HepG2 (cell line): ENCODE data around the gene CCDC57. TPM values are rescaled to one million over a fixed set of nuclear protein-coding genes. Genes with fewer than 3 reads are reported as not detected.

Source experiments
- ATAD3A ChIP-seq: sonication (generic); formaldehyde crosslinking; IDR thresholded peaks from 2 replicates; pipeline ENCODE4 v1.4.0; 2020; ENCODE audit warnings: missing genetic modification reagents
- MAFG ChIP-seq: sonication (generic); formaldehyde crosslinking; IDR thresholded peaks from 2 replicates; pipeline ENCODE4 v1.5.1; 2020; ENCODE audit warnings: mild to moderate bottlenecking, missing genetic modification reagents
- MXD3 ChIP-seq: IDR thresholded peaks from 2 replicates; pipeline ENCODE4 v1.6.1; 2016; ENCODE audit warnings: mild to moderate bottlenecking, missing biosample characterization, missing genetic modification reagents
- NFATC3 ChIP-seq: sonication (generic); formaldehyde crosslinking; IDR thresholded peaks from 2 replicates; pipeline ENCODE4 v1.5.1; 2020; ENCODE audit warnings: mild to moderate bottlenecking, missing genetic modification reagents
- NR1H2 ChIP-seq: sonication (generic); formaldehyde crosslinking; IDR thresholded peaks from 2 replicates; pipeline ENCODE4 v1.8.1; 2022; ENCODE audit warnings: low read depth, missing genetic modification reagents, borderline replicate concordance
- RFX5 ChIP-seq: IDR thresholded peaks from 2 replicates; pipeline ENCODE4 v1.6.1; 2011; ENCODE audit warnings: low read depth, low read length, improper control_type of control experiment
- SATB2 ChIP-seq: sonication (generic); formaldehyde crosslinking; IDR thresholded peaks from 2 replicates; pipeline ENCODE4 v1.5.0; 2020; ENCODE audit warnings: missing genetic modification reagents
- SETDB1 ChIP-seq: sonication (generic); formaldehyde crosslinking; IDR thresholded peaks from 2 replicates; pipeline ENCODE4 v1.5.1; 2020; ENCODE audit warnings: missing genetic modification reagents, mild to moderate bottlenecking, borderline replicate concordance
- THAP11 ChIP-seq: IDR thresholded peaks from 2 replicates; pipeline ENCODE4 v1.6.1; 2016; ENCODE audit warnings: missing biosample characterization, missing genetic modification reagents
- THRA ChIP-seq: sonication (generic); formaldehyde crosslinking; IDR thresholded peaks from 2 replicates; pipeline ENCODE4 v1.4.0; 2020; ENCODE audit warnings: missing genetic modification reagents, borderline replicate concordance
- TP53 ChIP-seq: sonication (generic); formaldehyde crosslinking; conservative IDR thresholded peaks from 2 replicates; pipeline ENCODE4 v1.4.0; 2020; ENCODE audit warnings: missing genetic modification reagents
- ZEB1 ChIP-seq: IDR thresholded peaks from 2 replicates; pipeline ENCODE4 v1.6.1; 2012; ENCODE audit warnings: mild to moderate bottlenecking, low read depth, inconsistent platforms; ENCODE audit not compliant: insufficient replicate concordance
- ZFP36L1 ChIP-seq: sonication (generic); formaldehyde crosslinking; IDR thresholded peaks from 2 replicates; pipeline ENCODE4 v1.8.0; 2022; ENCODE audit warnings: mild to moderate bottlenecking, missing genetic modification reagents, moderate library complexity
- ZNF205 ChIP-seq: IDR thresholded peaks from 2 replicates; pipeline ENCODE4 v1.6.1; 2018; ENCODE audit warnings: missing biosample characterization, missing genetic modification reagents
- ZNF430 ChIP-seq: sonication (generic); formaldehyde crosslinking; IDR thresholded peaks from 2 replicates; pipeline ENCODE4 v1.9.0; 2021; ENCODE audit warnings: mild to moderate bottlenecking, missing genetic modification reagents
- ZNF563 ChIP-seq: sonication (generic); formaldehyde crosslinking; IDR thresholded peaks from 2 replicates; pipeline ENCODE4 v1.8.0; 2022; ENCODE audit warnings: mild to moderate bottlenecking, moderate library complexity, missing genetic modification reagents
- polyA plus RNA-seq, 8 experiments: library from polyadenylated mRNA; depleted of rRNA in 3 of 8; stranded (reverse) in 7 of 8; unstranded in 1 of 8; fragments of >200 nt; fragmentation: Illumina TruSeq in 4 of 8; extraction: Trizol in 4 of 8; gene quantifications; 2 replicates each; pipeline versions ENCODE4 v1.2.1 to v1.2.3, GENCODE V29; 2011 to 2016; ENCODE audit warnings: low read depth in 4 of 8, missing spikeins in 1 of 8, mixed read lengths in 1 of 8; ENCODE audit not compliant: insufficient read depth in 1 of 8
- total RNA-seq, 5 experiments: library from RNA; depleted of rRNA; stranded (reverse); fragments of >200 nt; fragmentation: Illumina TruSeq; extraction: Trizol; gene quantifications; 2 replicates each; pipeline ENCODE4 v1.2.3, GENCODE V29; 2016; ENCODE audit warnings: low read depth in 1 of 5
- TF ChIP-seq, protein P1 (sequence below): sonication (generic); formaldehyde crosslinking; IDR thresholded peaks from 2 replicates; pipeline ENCODE4 v1.4.0; 2020; ENCODE audit warnings: low read depth, missing genetic modification reagents
- TF ChIP-seq, protein P2 (sequence below): sonication (generic); formaldehyde crosslinking; conservative IDR thresholded peaks from 2 replicates; pipeline ENCODE4 v1.8.0; 2022; ENCODE audit warnings: missing genetic modification reagents
- TF ChIP-seq, protein P3 (sequence below): sonication (generic); formaldehyde crosslinking; IDR thresholded peaks from 2 replicates; pipeline ENCODE4 v1.8.1; 2023; ENCODE audit warnings: mild to moderate bottlenecking, missing genetic modification reagents
- TF ChIP-seq, protein P4 (sequence below): IDR thresholded peaks from 2 replicates; pipeline ENCODE4 v1.6.1; 2018; ENCODE audit warnings: missing genetic modification reagents

Gene CCDC57
- total and polyA plus RNA-seq, 2 of the 13 experiments (the other 11 are each of a cell fraction or from before 2014, with no cell fraction given): 59.3 to 59.9 TPM

DNA sequence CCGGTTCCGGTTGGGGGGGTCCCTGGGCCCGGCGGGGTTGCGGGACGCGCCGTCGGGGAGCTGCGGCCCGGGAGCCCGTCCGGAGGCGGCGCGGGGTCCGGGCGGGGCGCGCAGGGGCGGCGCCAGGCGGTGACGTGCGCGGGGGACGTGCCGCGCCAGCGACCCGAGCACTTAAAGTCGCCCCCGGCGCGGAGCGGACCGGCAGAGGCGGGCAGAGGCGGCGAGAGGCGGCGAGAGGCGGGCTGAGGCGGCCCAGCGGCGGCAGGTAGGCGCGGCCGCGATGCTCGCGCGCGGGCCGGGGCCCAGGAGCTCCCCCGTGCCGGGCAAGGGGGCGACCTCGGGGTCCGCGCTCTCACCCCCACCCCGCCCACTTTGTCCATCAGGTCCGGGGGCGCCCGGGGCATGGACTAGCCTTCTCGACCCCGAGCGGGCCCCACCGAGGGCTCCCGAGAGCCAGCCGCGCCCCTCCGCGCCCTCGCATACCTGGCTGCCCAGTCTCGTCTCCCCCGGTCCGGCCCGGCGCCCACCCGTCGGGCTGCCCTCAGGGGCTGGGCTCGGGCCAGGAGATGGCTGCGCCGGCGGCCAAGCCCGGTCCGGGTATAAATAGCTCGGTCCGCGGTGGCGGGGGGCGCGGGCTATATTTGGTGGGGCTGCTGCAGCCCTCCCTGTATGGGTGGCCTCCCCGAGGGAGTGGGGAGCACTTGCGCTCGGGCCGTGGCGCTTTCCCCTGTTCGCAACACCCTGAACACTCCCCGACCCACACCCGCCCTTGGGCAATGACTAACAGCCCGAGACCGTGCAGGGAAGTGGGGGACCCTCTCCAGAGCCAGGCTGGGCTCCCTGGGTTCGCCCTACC is 16.4 kb upstream of the CCDC57 start, which contains the start of gene SLC16A3 (continued):
- TF ChIP-seq, protein P1, sequence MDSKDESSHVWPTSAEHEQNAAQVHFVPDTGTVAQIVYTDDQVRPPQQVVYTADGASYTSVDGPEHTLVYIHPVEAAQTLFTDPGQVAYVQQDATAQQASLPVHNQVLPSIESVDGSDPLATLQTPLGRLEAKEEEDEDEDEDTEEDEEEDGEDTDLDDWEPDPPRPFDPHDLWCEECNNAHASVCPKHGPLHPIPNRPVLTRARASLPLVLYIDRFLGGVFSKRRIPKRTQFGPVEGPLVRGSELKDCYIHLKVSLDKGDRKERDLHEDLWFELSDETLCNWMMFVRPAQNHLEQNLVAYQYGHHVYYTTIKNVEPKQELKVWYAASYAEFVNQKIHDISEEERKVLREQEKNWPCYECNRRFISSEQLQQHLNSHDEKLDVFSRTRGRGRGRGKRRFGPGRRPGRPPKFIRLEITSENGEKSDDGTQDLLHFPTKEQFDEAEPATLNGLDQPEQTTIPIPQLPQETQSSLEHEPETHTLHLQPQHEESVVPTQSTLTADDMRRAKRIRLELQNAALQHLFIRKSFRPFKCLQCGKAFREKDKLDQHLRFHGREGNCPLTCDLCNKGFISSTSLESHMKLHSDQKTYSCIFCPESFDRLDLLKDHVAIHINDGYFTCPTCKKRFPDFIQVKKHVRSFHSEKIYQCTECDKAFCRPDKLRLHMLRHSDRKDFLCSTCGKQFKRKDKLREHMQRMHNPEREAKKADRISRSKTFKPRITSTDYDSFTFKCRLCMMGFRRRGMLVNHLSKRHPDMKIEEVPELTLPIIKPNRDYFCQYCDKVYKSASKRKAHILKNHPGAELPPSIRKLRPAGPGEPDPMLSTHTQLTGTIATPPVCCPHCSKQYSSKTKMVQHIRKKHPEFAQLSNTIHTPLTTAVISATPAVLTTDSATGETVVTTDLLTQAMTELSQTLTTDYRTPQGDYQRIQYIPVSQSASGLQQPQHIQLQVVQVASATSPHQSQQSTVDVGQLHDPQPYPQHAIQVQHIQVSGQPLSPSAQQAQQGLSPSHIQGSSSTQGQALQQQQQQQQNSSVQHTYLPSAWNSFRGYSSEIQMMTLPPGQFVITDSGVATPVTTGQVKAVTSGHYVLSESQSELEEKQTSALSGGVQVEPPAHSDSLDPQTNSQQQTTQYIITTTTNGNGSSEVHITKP (CRISPR knock-in tag): no peak
- TF ChIP-seq, protein P2, sequence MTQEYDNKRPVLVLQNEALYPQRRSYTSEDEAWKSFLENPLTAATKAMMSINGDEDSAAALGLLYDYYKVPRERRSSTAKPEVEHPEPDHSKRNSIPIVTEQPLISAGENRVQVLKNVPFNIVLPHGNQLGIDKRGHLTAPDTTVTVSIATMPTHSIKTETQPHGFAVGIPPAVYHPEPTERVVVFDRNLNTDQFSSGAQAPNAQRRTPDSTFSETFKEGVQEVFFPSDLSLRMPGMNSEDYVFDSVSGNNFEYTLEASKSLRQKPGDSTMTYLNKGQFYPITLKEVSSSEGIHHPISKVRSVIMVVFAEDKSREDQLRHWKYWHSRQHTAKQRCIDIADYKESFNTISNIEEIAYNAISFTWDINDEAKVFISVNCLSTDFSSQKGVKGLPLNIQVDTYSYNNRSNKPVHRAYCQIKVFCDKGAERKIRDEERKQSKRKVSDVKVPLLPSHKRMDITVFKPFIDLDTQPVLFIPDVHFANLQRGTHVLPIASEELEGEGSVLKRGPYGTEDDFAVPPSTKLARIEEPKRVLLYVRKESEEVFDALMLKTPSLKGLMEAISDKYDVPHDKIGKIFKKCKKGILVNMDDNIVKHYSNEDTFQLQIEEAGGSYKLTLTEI (CRISPR knock-in tag): no peak
- no peak for TF ChIP-seq ZNF205 (CRISPR knock-in tag)
- TF ChIP-seq, protein P3, sequence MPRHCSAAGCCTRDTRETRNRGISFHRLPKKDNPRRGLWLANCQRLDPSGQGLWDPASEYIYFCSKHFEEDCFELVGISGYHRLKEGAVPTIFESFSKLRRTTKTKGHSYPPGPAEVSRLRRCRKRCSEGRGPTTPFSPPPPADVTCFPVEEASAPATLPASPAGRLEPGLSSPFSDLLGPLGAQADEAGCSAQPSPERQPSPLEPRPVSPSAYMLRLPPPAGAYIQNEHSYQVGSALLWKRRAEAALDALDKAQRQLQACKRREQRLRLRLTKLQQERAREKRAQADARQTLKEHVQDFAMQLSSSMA: no peak
- TF ChIP-seq MAFG (CRISPR knock-in tag): no peak
- 0 out of 2 replicates have a peak, but pooled peaks have one; percentile 20 for TF ChIP-seq SATB2 (CRISPR knock-in tag)
- no peak; the same call in 1 of the 2 replicates for TF ChIP-seq THAP11 (CRISPR knock-in tag)
- TF ChIP-seq ZEB1: no peak
- peak; percentile 60 for TF ChIP-seq MXD3 (CRISPR knock-in tag)
- no peak for TF ChIP-seq TP53 (CRISPR knock-in tag)
- no peak for TF ChIP-seq SETDB1 (CRISPR knock-in tag)
- TF ChIP-seq ATAD3A (CRISPR knock-in tag): 0 out of 2 replicates have a peak, but pooled peaks have one; percentile 11
- TF ChIP-seq, protein P4, sequence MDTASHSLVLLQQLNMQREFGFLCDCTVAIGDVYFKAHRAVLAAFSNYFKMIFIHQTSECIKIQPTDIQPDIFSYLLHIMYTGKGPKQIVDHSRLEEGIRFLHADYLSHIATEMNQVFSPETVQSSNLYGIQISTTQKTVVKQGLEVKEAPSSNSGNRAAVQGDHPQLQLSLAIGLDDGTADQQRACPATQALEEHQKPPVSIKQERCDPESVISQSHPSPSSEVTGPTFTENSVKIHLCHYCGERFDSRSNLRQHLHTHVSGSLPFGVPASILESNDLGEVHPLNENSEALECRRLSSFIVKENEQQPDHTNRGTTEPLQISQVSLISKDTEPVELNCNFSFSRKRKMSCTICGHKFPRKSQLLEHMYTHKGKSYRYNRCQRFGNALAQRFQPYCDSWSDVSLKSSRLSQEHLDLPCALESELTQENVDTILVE: no peak
- no peak for TF ChIP-seq ZNF563 (CRISPR knock-in tag)
- 0 out of 2 replicates have a peak, but pooled peaks have one; percentile 2 for TF ChIP-seq THRA (CRISPR knock-in tag)
- no peak for TF ChIP-seq RFX5
- no peak; the same call in 1 of the 2 replicates for TF ChIP-seq NFATC3 (CRISPR knock-in tag)
- TF ChIP-seq NR1H2: no peak
- TF ChIP-seq ZFP36L1 (CRISPR knock-in tag): no peak
- no peak for TF ChIP-seq ZNF430
